K562 (cell line): ENCODE measurements around the gene CEMIP. TPM values are rescaled to one million over a fixed set of nuclear protein-coding genes. Genes with fewer than 3 reads are reported as not detected.
A peak's percentile ranks its signal among the peaks of the same experiment; 100 is the strongest.

Source experiments
- ATAC-seq: fragments of 200-7000 bp; cut with Tn5 transposase; 3 replicates; pipeline ENCODE4 v1.9.1; 2020; ENCODE audit warnings: moderate library complexity
- BruUV-seq: library from RNA; stranded (reverse); fragments of 400-500 nt; replicated peaks from 2 replicates; lab custom pipeline; 2021; lab: Mats Ljungman, UMichigan
- CTCF ChIA-PET: fragments of 300-600 bp; formaldehyde crosslinking; extraction: SDS; loops from one replicate; lab custom pipeline; 2021; ENCODE audit warnings: low intra/inter-chr PET ratio; lab: Yijun Ruan, JAX
- POLR2A ChIA-PET: fragments of 300-600, 350-650 bp; sonication (Branson Sonifier 250); formaldehyde crosslinking; extraction: SDS; loops from one replicate; lab custom pipeline; 2021; ENCODE audit warnings: antibody characterized with exemption, inconsistent platforms; lab: Yijun Ruan, JAX
- DNase-seq, 4 experiments: peaks; one replicate each; pipeline versions ENCODE4 v3.0.0 to v3.0.0-alpha.2; 2011 to 2018; ENCODE audit warnings: low spot score in 3 of 4, mixed read lengths in 3 of 4; ENCODE audit errors: extremely low read depth in 1 of 4
- FAIRE-seq: peaks from 2 replicates; lab custom pipeline; 2011; peaks lifted over from hg19 to GRCh38; lab: Jason Lieb, UNC
- H2AFZ ChIP-seq: 2 replicates; pipeline ENCODE4 v1.6.0; 2011; ENCODE audit warnings: low read depth, low read length, control low read depth, inconsistent platforms
- H3K27ac ChIP-seq: fragments of 200-600 bp; 3 replicates; pipeline ENCODE4 v1.8.0; 2011; ENCODE audit warnings: low read depth, mild to moderate bottlenecking, control low read depth, inconsistent platforms, low read length, moderate library complexity, mixed read lengths; ENCODE audit errors: extremely low read depth
- H3K27me3 ChIP-seq, 2 experiments: fragments of 300-600 bp in 1 of 2; 2 replicates in 1 of 2; 3 replicates in 1 of 2; pipeline versions ENCODE4 v1.6.0 to v1.8.0; 2011; ENCODE audit warnings: inconsistent platforms in 2 of 2, low read length in 2 of 2, mild to moderate bottlenecking in 1 of 2, mixed read lengths in 1 of 2, moderate library complexity in 1 of 2; ENCODE audit not compliant: control insufficient read depth in 2 of 2, insufficient read depth in 2 of 2
- H3K36me3 ChIP-seq: fragments of 300-600 bp; 3 replicates; pipeline ENCODE4 v1.8.0; 2011; ENCODE audit warnings: mild to moderate bottlenecking, low read length, inconsistent platforms; ENCODE audit not compliant: control insufficient read depth, insufficient read depth
- H3K4me1 ChIP-seq, 2 experiments: fragments of 200-600 bp in 1 of 2; replicated peaks in 1 of 2; 2 replicates in 1 of 2; 3 replicates in 1 of 2; pipeline versions ENCODE4 v1.5.1 to v1.8.0; 2011; ENCODE audit warnings: inconsistent platforms in 2 of 2, low read length in 2 of 2, mild to moderate bottlenecking in 1 of 2, mixed read lengths in 1 of 2, moderate library complexity in 1 of 2; ENCODE audit not compliant: control insufficient read depth in 2 of 2, insufficient read depth in 2 of 2
- H3K4me2 ChIP-seq: 2 replicates; pipeline ENCODE4 v1.6.1; 2011; ENCODE audit warnings: low read length, control low read depth, inconsistent platforms, mixed read lengths; ENCODE audit not compliant: insufficient read depth
- H3K4me3 ChIP-seq: fragments of 200-600 bp; sonication (generic), shearing (Covaris generic); 2 replicates; pipeline ENCODE4 v1.5.1; 2016; ENCODE audit warnings: control low read depth, inconsistent platforms
- H3K79me2 ChIP-seq: fragments of 200-600 bp; 3 replicates; pipeline ENCODE4 v1.8.0; 2011; ENCODE audit warnings: low read length, inconsistent platforms; ENCODE audit not compliant: control insufficient read depth, insufficient read depth
- H3K9ac ChIP-seq, 2 experiments: 2 replicates each; pipeline versions ENCODE4 v1.6.0 to v1.6.1; 2011; ENCODE audit warnings: low read depth in 2 of 2, low read length in 2 of 2, control low read depth in 1 of 2, inconsistent platforms in 1 of 2, mild to moderate bottlenecking in 1 of 2, mixed read lengths in 1 of 2; ENCODE audit not compliant: insufficient read depth in 1 of 2
- H3K9me1 ChIP-seq: one replicate; pipeline ENCODE4 v1.6.0; 2011; ENCODE audit warnings: inconsistent platforms, mild to moderate bottlenecking, low read length, moderate library complexity; ENCODE audit not compliant: control insufficient read depth, insufficient read depth
- H3K9me3 ChIP-seq: replicated peaks from 2 replicates; pipeline ENCODE4 v1.5.1; 2011; ENCODE audit warnings: low read depth, low read length, inconsistent platforms; ENCODE audit not compliant: control insufficient read depth, insufficient read depth
- H4K20me1 ChIP-seq: replicated peaks from 2 replicates; pipeline ENCODE4 v1.6.1; 2011; ENCODE audit warnings: low read length, inconsistent platforms, mixed read lengths; ENCODE audit not compliant: control insufficient read depth, insufficient read depth
- CBFA2T2 ChIP-seq: fragments of 450-650 bp; conservative IDR thresholded peaks from 2 replicates; pipeline ENCODE4 v1.6.1; 2017; ENCODE audit warnings: mild to moderate bottlenecking
- CBFA2T3 ChIP-seq: fragments of 450-650 bp; IDR thresholded peaks from 2 replicates; pipeline ENCODE4 v1.6.1; 2017
- CREM ChIP-seq: IDR thresholded peaks from 2 replicates; pipeline ENCODE4 v1.6.1; 2014; ENCODE audit warnings: antibody characterized with exemption, low read depth
- EGR1 ChIP-seq: fragments of 450-650 bp; conservative IDR thresholded peaks from 2 replicates; pipeline ENCODE4 v1.6.1; 2017; ENCODE audit warnings: mild to moderate bottlenecking
- NFE2 ChIP-seq: IDR thresholded peaks from 2 replicates; pipeline ENCODE4 v1.6.1; 2014; ENCODE audit warnings: antibody characterized with exemption, low read depth
- SIX5 ChIP-seq, 2 experiments: IDR thresholded peaks; 2 replicates each; pipeline ENCODE4 v1.6.1; 2011; ENCODE audit warnings: low read length in 2 of 2, borderline replicate concordance in 1 of 2, low read depth in 1 of 2, mild to moderate bottlenecking in 1 of 2, moderate library complexity in 1 of 2; ENCODE audit not compliant: insufficient read depth in 1 of 2
- TCF3 ChIP-seq: sonication (generic); formaldehyde crosslinking; IDR thresholded peaks from 2 replicates; pipeline ENCODE4 v1.4.0; 2020; ENCODE audit warnings: mild to moderate bottlenecking, missing genetic modification reagents
- WGBS: fragments of 100-300 bp; shearing (Covaris generic); methylation state at CpG from one replicate; pipeline ENCODE4 v1.1.6; 2016; ENCODE audit warnings: low coverage, mixed read lengths; ENCODE audit not compliant: insufficient coverage; ENCODE audit errors: missing lambda C conversion rate; 5-methylcytosine and 5-hydroxymethylcytosine counted together
- in situ Hi-C: fragments of 300-500 bp; cut with MboI; formaldehyde crosslinking; loops from 4 replicates; pipeline ENCODE4 v1.15.0; 2018; ENCODE audit warnings: inconsistent platforms, mixed read lengths
- intact Hi-C: fragments of 100-400 bp; cut with micrococcal nuclease; formaldehyde crosslinking; loops from 2 replicates; pipeline ENCODE4 v1.14.2; 2022
- polyA plus RNA-seq, 8 experiments: library from polyadenylated mRNA; depleted of rRNA in 4 of 8; stranded (reverse) in 5 of 8; unstranded in 3 of 8; fragments of >200 nt; fragmentation: Nextera tagmentation in 2 of 8; fragmentation: Illumina TruSeq in 1 of 8; extraction: Ambion mirVana in 2 of 8; extraction: Trizol in 1 of 8; gene quantifications; 2 replicates each; pipeline versions ENCODE4 v1.2.1 to v1.2.3, GENCODE V29; 2011 to 2014; ENCODE audit warnings: inconsistent platforms in 1 of 8, missing spikeins in 1 of 8
- total RNA-seq, 7 experiments: library from RNA; depleted of rRNA in 6 of 7; stranded (reverse); fragments of >200 nt in 6 of 7; fragmentation: Illumina TruSeq in 2 of 7; extraction: Trizol in 2 of 7; gene quantifications; 2 replicates each; pipeline versions ENCODE4 v1.2.1 to v1.2.3, GENCODE V29; 2011 to 2021; ENCODE audit warnings: low replicate concordance in 1 of 7
- TF ChIP-seq, protein P1 (sequence below), 3 experiments: IDR thresholded peaks in 2 of 3; conservative IDR thresholded peaks in 1 of 3; 2 replicates each; pipeline ENCODE4 v1.5.1; 2011 to 2012; ENCODE audit warnings: low read length in 3 of 3, mild to moderate bottlenecking in 3 of 3, control low read depth in 2 of 3, improper control_type of control experiment in 1 of 3, inconsistent platforms in 1 of 3, low read depth in 1 of 3, mixed read lengths in 1 of 3, moderate library complexity in 1 of 3; ENCODE audit not compliant: insufficient read depth in 2 of 3
- TF ChIP-seq, protein P2 (sequence below): sonication (generic); formaldehyde crosslinking; IDR thresholded peaks from 2 replicates; pipeline ENCODE4 v1.8.0; 2022; ENCODE audit warnings: missing genetic modification reagents, mild to moderate bottlenecking, borderline replicate concordance
- TF ChIP-seq, protein P3 (sequence below): sonication (generic); formaldehyde crosslinking; IDR thresholded peaks from 2 replicates; pipeline ENCODE4 v1.5.0; 2020; ENCODE audit warnings: missing genetic modification reagents

CEMIP gene
- total and polyA plus RNA-seq, 9 of the 15 experiments (the other 6 are each of a cell fraction or from before 2014, with no cell fraction given) = 0.33 TPM; not detected in 8

DNA sequence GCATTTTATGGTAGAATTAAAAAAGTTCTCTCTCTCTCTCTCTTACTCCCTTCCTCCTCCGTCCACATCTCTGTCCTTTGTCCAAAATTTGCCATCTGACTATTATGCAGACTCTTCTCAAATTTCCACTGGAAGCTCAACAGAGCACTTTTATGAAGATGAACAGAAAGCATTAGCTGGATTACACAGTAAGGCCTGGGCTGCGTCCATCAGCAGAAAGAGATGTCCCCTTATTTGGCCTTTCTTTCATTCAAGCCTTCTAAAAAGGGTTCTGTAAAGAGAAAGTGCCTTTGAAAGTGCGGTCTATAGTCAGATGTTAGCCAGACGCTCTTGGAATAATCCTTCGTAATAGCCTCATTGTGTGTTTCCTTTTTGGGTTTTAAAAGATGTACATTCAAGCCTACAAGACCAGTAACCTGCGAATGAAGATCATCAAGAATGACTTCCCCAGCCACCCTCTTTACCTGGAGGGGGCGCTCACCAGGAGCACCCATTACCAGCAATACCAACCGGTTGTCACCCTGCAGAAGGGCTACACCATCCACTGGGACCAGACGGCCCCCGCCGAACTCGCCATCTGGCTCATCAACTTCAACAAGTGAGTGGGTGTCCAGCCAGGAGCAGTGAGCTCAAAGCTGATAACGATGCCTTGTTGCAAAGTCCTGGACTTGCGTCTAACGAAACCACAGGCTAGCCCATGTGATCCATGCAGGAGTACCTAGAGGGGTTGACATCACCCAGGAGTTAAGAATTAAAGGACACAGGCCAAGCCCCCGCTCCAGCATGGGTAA, 157.3 kb downstream of the CEMIP start:
- Histone ChIP-seq H3K4me1 (no peaks in the 10 kb centered on the region; a peak in 1 of 5 replicates), H3K9ac (no peak overlapping the region), H3K36me3 (0 out of 3 replicates have a peak, but pooled peaks cover 2% of the 10 kb centered on the region), H2AFZ (no peak overlapping the region), H3K9me1 (no peaks in the 10 kb centered on the region), H3K27me3 (peaks cover 3 to 17% of the 10 kb centered on the region in 2 experiments; a peak in 3 of 5 replicates), H3K4me3 (no peak overlapping the region), H4K20me1 (peaks cover 8% of the 10 kb centered on the region; the same call in 1 of the 2 replicates), H3K27ac (no peak overlapping the region), H3K79me2 (no peaks in the 10 kb centered on the region), H3K9me3 (no peaks in the 10 kb centered on the region), H3K4me2 (no peak overlapping the region)
- intact Hi-C loops = no loop called here
- no TSS peak for BruUV-seq
- FAIRE-seq (peak; percentile 80), ATAC-seq (peak; percentile 40; the same call in 1 of the 3 replicates), DNase-seq (peak in 3 of 4 experiments; percentile 16 to 45 (median 24))
- ChIA-PET POLR2A (interaction anchor here (0.8 kb wide), 1 partner anchor 54 kb away, joined by 3 read pairs; no protein-coding TSS in a partner anchor), CTCF (no interaction called here)
- in situ Hi-C loops = no loop called here
- peak; percentile 58 for TF ChIP-seq CBFA2T3
- 0 out of 2 replicates have a peak, but pooled peaks have one; percentile 8 for TF ChIP-seq CREM
- TF ChIP-seq EGR1 = peak; percentile 78
- TF ChIP-seq, protein P1, sequence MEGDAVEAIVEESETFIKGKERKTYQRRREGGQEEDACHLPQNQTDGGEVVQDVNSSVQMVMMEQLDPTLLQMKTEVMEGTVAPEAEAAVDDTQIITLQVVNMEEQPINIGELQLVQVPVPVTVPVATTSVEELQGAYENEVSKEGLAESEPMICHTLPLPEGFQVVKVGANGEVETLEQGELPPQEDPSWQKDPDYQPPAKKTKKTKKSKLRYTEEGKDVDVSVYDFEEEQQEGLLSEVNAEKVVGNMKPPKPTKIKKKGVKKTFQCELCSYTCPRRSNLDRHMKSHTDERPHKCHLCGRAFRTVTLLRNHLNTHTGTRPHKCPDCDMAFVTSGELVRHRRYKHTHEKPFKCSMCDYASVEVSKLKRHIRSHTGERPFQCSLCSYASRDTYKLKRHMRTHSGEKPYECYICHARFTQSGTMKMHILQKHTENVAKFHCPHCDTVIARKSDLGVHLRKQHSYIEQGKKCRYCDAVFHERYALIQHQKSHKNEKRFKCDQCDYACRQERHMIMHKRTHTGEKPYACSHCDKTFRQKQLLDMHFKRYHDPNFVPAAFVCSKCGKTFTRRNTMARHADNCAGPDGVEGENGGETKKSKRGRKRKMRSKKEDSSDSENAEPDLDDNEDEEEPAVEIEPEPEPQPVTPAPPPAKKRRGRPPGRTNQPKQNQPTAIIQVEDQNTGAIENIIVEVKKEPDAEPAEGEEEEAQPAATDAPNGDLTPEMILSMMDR (IDR thresholded peaks at IDR 0.05 in 2 of 3, conservative IDR thresholded peaks at IDR 0.05 in 1 of 3; ENCODE audit: insufficient read depth in 2 of 3, low read depth in 1 of 3, low read length in 3 of 3) = peak; percentile 26; a peak in 3 of 6 replicates
- TF ChIP-seq CBFA2T2 = peak; percentile 32
- TF ChIP-seq, protein P2, sequence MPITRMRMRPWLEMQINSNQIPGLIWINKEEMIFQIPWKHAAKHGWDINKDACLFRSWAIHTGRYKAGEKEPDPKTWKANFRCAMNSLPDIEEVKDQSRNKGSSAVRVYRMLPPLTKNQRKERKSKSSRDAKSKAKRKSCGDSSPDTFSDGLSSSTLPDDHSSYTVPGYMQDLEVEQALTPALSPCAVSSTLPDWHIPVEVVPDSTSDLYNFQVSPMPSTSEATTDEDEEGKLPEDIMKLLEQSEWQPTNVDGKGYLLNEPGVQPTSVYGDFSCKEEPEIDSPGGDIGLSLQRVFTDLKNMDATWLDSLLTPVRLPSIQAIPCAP (CRISPR knock-in tag) = no peak
- TF ChIP-seq TCF3 = peak; percentile 41
- TF ChIP-seq, protein P3, sequence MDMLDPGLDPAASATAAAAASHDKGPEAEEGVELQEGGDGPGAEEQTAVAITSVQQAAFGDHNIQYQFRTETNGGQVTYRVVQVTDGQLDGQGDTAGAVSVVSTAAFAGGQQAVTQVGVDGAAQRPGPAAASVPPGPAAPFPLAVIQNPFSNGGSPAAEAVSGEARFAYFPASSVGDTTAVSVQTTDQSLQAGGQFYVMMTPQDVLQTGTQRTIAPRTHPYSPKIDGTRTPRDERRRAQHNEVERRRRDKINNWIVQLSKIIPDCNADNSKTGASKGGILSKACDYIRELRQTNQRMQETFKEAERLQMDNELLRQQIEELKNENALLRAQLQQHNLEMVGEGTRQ = peak; percentile 19
- no peak for TF ChIP-seq NFE2
- no peak for TF ChIP-seq SIX5 (IDR thresholded peaks at IDR 0.05; ENCODE audit: borderline replicate concordance in 1 of 2, insufficient read depth in 1 of 2, low read depth in 1 of 2, low read length in 2 of 2)
- WGBS = 40% methylated on average over 16 of the region's 16 CpGs
